AG04450 (cell line): ENCODE data around the gene DNM1. TPM values are rescaled to one million over a fixed set of nuclear protein-coding genes. Genes with fewer than 3 reads are reported as not detected.

Experiments
- CTCF ChIA-PET: fragments of 300-600, 350-600 bp; formaldehyde crosslinking; extraction: SDS; loops from one replicate; lab custom pipeline; 2022; ENCODE audit warnings: antibody characterized with exemption, inconsistent platforms; lab: Charles Lee
- POLR2A ChIA-PET: fragments of 350-600 bp; formaldehyde crosslinking; extraction: SDS; loops from one replicate; lab custom pipeline; 2021; ENCODE audit warnings: antibody characterized with exemption, inconsistent platforms; lab: Yijun Ruan, JAX
- DNase-seq: peaks from one replicate; pipeline ENCODE4 v3.0.0-alpha.2; 2011; ENCODE audit warnings: low read depth, low spot score
- H3K27ac ChIP-seq: one replicate; pipeline ENCODE4 v1.5.1; 2012; ENCODE audit warnings: low read depth, low read length, control low read depth
- H3K27me3 ChIP-seq: one replicate; pipeline ENCODE4 v1.6.0; 2012; ENCODE audit warnings: low read length; ENCODE audit not compliant: control insufficient read depth, insufficient read depth
- H3K4me3 ChIP-seq: 2 replicates; pipeline ENCODE4 v1.5.1; 2011; ENCODE audit warnings: mild to moderate bottlenecking, low read depth, low read length, control low read depth
- H3K9me3 ChIP-seq: 2 replicates; pipeline ENCODE4 v1.5.1; 2012; ENCODE audit warnings: low read length; ENCODE audit not compliant: control insufficient read depth, insufficient read depth
- CTCF ChIP-seq: IDR thresholded peaks from 2 replicates; pipeline ENCODE4 v1.5.1; 2011; ENCODE audit warnings: low read depth, low read length, control low read depth, inconsistent platforms
- polyA plus RNA-seq: library from polyadenylated mRNA; depleted of rRNA; stranded (reverse); fragments of >200 nt; gene quantifications from 2 replicates; pipeline ENCODE4 v1.2.3, GENCODE V29; 2011

Gene DNM1
- polyA plus RNA-seq, 1 experiment: 12.0 TPM

DNA sequence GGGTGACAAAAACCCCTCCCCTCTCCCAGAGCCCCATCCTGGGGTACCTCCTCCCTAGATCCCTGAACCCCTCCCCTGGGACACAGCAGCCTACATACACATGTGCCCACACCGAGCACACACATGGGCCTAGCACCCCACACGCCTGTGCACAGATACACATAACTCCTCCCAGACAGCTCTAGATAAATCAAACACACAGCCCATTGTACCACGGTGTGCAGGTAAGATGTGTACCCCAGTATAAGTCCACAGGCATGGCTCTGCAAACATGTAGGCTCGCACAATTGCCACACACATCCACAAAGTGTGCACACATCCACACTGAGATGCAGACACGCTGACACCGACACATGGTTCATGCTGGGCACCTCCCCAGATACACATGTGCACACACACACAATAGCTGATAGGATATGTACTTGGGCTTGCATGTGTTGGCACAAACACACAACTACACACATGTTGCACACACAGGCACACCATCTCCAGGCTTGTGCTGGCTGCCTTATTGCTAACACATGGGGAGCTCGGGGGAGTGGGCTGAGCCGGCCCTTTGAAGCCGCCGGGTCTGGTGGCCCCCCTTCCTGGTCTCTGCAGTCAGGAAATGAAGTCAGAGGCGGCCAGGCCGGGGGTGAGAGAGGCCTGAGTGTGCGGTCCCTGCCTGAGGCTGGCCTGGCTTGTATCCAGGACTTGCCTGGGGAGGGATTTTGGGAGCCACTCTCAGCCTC, 42.4 kb downstream of the DNM1 start:
- TF ChIP-seq CTCF: no peak
- peak overlapping the region; percentile 17; the same call in 1 of the 2 replicates for H3K4me3 ChIP-seq

DNA sequence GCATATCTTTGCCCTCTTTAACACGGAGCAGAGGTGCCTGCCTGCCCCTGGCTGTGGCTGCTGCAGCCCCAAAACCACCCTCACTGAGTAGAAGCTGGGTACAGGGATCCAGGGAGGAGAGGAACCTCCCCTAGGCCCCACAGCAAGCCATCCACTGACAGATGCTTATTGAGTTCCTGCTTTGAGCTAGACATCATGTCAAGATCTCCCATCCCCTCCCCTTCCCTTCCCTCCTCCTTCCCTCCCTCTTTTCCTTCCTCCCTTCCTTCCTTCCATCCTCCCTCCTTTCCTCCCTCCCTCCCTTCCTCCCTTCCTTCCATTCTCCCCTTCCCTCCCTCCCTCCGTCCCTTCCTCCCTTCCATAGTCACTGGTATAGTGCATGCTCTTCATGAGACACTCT, 43.3 kb downstream of the DNM1 start:
- Histone ChIP-seq H3K9me3 (peaks cover 6% of the 10 kb centered on the region; the same call in 1 of the 2 replicates), H3K27ac (peak overlapping the region; percentile 57), H3K27me3 (no peaks in the 10 kb centered on the region), H3K4me3 (no peak overlapping the region)
- DNase-seq: no peak
- ChIA-PET POLR2A (interaction anchor here (0.6 to 2.4 kb wide), 4 partner anchors 8 to 849 kb away, joined by 3 to 12 read pairs (median 6); partner anchors contain the start of genes GOLGA2, SLC2A8 and SWI5), CTCF (interaction anchor here (1.0 to 1.8 kb wide), 2 partner anchors 9 to 116 kb away, joined by 4 to 9 read pairs; no protein-coding TSS in a partner anchor)
- no peak for TF ChIP-seq CTCF

More for the DNA sequence above, 42.4 kb downstream of the DNM1 start:
- Histone ChIP-seq H3K27ac (peak overlapping the region; percentile 77), H3K27me3 (no peaks in the 10 kb centered on the region), H3K9me3 (peaks cover 6% of the 10 kb centered on the region; the same call in 1 of the 2 replicates)
- POLR2A ChIA-PET: interaction anchor here (0.6 to 2.4 kb wide), 18 partner anchors 9 to 1517 kb away, joined by 3 to 12 read pairs (median 4); partner anchors contain the start of genes BBLN, GOLGA2, SLC2A8 and SWI5
- DNase-seq: peak; percentile 26
- CTCF ChIA-PET: interaction anchor here (0.5 to 1.8 kb wide), 4 partner anchors 9 to 198 kb away, joined by 3 to 9 read pairs (median 4); no protein-coding TSS in a partner anchor

- TF ChIP-seq CTCF: no peak
- Histone ChIP-seq H3K4me3 (no peak overlapping the region), H3K9me3 (peaks cover 6% of the 10 kb centered on the region; the same call in 1 of the 2 replicates), H3K27me3 (no peaks in the 10 kb centered on the region), H3K27ac (no peak overlapping the region)
- ChIA-PET CTCF (interaction anchor here (1.8 kb wide), 1 partner anchor 8 kb away, joined by 9 read pairs; no protein-coding TSS in a partner anchor), POLR2A (interaction anchor here (0.6 kb wide), 1 partner anchor 42 kb away, joined by 4 read pairs; no protein-coding TSS in a partner anchor)
- no peak for DNase-seq
Measured at GRCh38 chr9:128247226-128247803, 44.1 kb downstream of the DNM1 start.

GRCh38 chr9:128249558-128249907, 46.4 kb downstream of the DNM1 start:
- Histone ChIP-seq H3K9me3 (peaks cover 6% of the 10 kb centered on the region; the same call in 1 of the 2 replicates), H3K27ac (no peak overlapping the region), H3K4me3 (no peak overlapping the region), H3K27me3 (no peaks in the 10 kb centered on the region)
- CTCF ChIA-PET: no interaction called here
- TF ChIP-seq CTCF: no peak
- no peak for DNase-seq
- POLR2A ChIA-PET: interaction anchor here (1.9 kb wide), 1 partner anchor 26 kb away, joined by 7 read pairs; the partner anchor contains the start of genes GOLGA2 and SWI5
